ENCODE results near the gene PES1. TPM values are rescaled to one million over a fixed set of nuclear protein-coding genes. Genes with fewer than 3 reads are reported as not detected.
"Not testable (repeated sequence)": the region's sequence is repeated elsewhere in the genome, so short reads cannot be mapped to it uniquely, and the experiment has no call there.

PES1 gene
- total RNA-seq, 4 donors from 2014 or later, result 50.9 to 99.2 (median 54.0) TPM

DNA sequence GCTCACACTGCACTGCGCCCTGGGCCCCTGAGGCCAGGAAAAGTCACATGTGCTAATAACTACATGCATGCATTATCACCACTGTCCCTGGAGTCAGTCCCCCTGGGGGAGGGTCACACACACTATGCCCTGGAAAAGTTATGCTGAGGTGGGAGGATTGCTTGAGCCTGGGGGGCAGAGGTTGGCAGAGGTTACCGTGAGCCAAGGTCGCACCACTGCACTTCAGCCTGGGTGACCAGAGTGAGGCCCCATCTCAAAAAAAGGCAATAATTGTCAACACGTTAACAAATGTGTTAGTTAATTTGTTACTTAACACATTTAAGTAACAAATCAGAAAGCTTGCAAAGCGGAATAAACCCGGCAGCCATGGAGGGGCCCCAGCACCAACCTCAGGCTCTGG is 31.8 kb downstream of the PES1 start:
- DNase-seq (ENCODE audit: low spot score), result no peak
- no peak for ATAC-seq (ENCODE audit: low FRiP score)
- no peak for TF ChIP-seq CTCF (IDR thresholded peaks at IDR 0.05)

DNA sequence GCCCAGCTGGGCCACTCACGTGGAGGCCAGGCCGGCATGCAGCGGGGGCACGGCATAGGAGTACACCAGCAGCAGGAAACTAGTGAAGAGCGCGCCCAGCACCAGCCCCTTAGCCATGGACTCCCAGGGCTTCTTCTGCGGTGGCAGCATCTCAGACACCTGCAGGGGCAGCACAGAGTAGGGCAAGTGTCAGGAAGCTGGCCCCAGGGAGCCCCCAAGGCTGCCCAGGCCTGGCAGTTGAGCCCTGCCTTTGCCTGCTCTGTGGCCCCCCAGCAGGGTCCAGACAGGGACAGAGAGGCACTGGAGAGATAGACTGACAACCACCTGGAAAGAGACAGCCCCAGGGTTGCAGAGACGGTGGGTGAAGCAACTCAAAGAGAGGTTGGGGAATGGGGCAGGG is 34.5 kb downstream of the PES1 start:
- TF ChIP-seq CTCF (IDR thresholded peaks at IDR 0.05), result no peak
- ATAC-seq (ENCODE audit: low FRiP score), result no peak
- no peak for DNase-seq (ENCODE audit: low spot score)

- no peak for TF ChIP-seq CTCF (IDR thresholded peaks at IDR 0.05)
- DNase-seq (ENCODE audit: low spot score) (no peak), ATAC-seq (ENCODE audit: low FRiP score) (no peak)
Measured at GRCh38 chr22:30556388-30556787, 35.3 kb downstream of the PES1 start.

DNA sequence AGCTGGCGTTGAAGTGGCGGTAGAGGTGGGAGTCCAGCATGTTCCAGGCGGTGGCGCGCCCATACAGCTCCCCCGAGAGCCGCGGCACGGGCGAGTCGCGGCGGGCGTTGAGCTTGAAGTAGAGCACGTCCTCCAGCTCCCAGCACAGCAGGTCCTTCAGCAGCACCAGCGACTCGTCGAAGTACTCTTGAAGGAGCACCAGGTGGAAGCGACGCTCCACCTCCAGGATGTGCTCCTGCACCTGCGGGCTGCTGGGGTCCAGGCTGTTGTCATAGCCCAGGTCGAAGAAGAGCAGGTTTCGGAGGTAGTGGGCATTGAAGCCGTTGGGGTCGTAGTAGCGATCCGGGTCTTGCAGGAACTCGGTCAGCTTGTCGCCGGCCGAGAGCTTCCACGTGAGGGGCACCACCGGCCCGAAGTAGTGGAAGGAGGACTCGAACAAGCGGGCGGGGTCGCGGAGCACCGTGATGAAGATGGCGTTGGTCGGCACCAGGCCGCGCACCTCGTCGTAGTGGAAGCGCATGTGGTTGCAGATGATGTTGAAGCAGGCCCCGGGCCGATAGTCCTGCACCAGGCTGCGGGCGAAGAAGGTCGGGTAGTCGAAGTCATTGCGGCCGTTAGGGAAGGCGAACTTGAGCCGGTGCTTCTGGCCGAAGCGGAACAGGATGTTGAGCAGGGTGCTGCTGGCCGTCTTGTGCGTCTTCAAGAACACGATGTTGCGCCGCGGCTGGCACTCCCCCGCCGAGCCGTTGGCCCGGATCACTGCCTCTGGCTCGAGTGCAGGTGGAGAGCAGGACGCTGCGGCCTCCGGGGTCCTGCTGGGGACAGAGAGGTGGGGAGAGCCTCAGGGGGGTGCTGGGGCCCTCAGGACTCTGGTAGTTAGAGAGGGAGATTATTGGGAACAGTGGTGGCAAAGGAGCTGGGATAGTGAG is 36.2 kb downstream of the PES1 start:
- TF ChIP-seq CTCF (IDR thresholded peaks at IDR 0.05), result no peak
- ATAC-seq (ENCODE audit: low FRiP score), result no peak
- no peak for DNase-seq (ENCODE audit: low spot score)

DNA sequence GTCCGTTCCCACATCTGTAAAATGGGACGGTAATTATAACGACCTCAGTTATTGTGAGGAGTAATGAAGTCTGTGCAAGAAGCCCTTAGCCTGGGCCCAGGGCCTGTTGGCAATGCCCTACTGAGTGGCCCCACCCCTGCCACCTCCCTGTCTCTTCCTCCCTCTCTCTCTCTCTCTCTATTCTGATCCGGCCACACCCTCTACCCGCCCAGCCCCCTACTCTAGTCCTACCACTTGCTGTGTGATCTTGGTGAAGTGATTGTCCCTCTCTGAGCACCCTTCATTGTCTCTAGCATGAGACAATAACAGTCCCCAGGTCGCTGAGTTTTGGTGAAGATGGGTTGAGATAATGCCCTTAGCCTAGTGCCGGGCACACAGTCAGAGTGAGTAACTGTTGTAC is 37.7 kb downstream of the PES1 start:
- ATAC-seq (ENCODE audit: low FRiP score) (no peak), DNase-seq (ENCODE audit: low spot score) (no peak)
- TF ChIP-seq CTCF (IDR thresholded peaks at IDR 0.05), result no peak

DNA sequence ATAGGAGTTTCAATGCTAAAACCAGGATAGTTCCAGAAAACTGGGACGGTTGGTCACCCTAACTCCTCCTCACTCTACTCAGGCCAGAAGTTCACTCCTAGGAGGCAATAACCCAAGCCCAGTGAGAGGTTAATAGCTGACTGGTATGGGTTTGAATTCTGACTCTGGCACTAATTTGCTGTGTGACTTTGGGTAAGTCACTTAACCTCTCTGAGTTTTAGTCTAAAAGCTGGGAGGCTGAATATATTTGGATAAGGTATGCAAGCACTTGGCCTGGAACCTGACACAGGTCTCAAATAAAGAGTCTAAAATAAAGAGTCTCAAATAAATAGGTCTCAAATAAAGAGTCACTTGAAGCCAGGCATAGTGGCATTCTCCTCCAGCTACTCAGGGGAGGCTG is 39.0 kb downstream of the PES1 start:
- ATAC-seq (ENCODE audit: low FRiP score) (no peak), DNase-seq (ENCODE audit: low spot score) (no peak)
- TF ChIP-seq CTCF (IDR thresholded peaks at IDR 0.05), result no peak

DNA sequence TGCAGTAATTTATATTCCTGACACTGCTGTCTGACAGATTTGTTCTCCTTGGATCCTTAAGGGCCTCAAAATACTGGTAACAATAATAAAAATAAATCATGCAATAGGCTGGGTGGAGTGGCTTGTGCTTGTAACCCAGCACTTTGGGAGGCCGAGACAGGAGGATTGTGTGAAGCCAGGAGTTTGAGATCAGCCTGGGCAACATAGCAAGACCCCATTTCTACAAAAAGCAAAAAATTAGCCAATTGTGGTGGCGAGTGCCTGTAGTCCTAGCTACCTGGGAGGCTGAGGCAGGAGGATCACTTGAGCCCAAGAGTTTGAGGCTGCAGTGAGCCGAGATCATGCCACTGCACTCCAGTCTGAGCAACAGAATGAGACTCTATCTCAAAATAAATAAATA is 39.9 kb downstream of the PES1 start:
- not testable (repeated sequence) for ATAC-seq (ENCODE audit: low FRiP score); DNase-seq (ENCODE audit: low spot score)

All from omental fat pad (tissue), 4 donors.